PFSK-1 (cell line): ENCODE results near the gene GLTPD2.

Experiments used
- FOXP2 ChIP-seq: optimal IDR thresholded peaks from 2 replicates; pipeline ENCODE3; 2011; ENCODE audit warnings: borderline replicate concordance, control low read depth, inconsistent platforms; ENCODE audit not compliant: insufficient read depth; ENCODE audit errors: extremely low read length, extremely low read depth
- POLR2AphosphoS5 ChIP-seq: IDR thresholded peaks from 2 replicates; pipeline ENCODE4 v1.6.1; 2012; ENCODE audit warnings: low read depth, mild to moderate bottlenecking, control low read depth, low read length, moderate library complexity
- SIN3A ChIP-seq: IDR thresholded peaks from 2 replicates; pipeline ENCODE4 v1.6.1; 2012; ENCODE audit warnings: mild to moderate bottlenecking, low read length, moderate library complexity, borderline replicate concordance; ENCODE audit not compliant: insufficient read depth
- TAF1 ChIP-seq: IDR thresholded peaks from 2 replicates; pipeline ENCODE4 v1.6.1; 2012; ENCODE audit warnings: low read length, control low read depth, borderline replicate concordance; ENCODE audit not compliant: insufficient read depth
- TF ChIP-seq, protein P1 (sequence below), 2 experiments: IDR thresholded peaks; 2 replicates each; pipeline versions ENCODE4 v1.6.1 to v1.8.0; 2011 to 2012; ENCODE audit warnings: low read depth in 2 of 2, low read length in 2 of 2, control low read depth in 1 of 2, inconsistent platforms in 1 of 2, mild to moderate bottlenecking in 1 of 2, moderate library complexity in 1 of 2; ENCODE audit not compliant: insufficient read depth in 1 of 2

Gene GLTPD2

DNA sequence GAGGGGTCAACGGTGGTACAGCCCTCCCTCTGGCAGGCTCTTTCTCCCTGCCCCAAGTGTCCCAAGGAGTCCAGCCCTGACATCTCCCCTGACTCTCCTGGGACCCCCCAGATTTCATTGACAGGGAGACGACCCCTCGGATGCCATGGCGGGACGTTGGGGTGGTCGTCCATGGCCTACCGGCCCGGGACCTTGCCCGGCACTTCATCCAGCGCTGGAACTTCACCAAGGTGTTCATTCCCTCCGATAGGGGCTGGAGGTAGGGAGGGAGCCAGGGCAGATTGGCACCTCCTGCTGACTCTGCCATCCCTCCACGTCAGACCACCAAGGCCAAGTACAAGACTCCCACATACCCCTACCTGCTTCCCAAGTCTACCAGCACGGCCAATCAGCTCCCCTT is 28.1 kb downstream of the GLTPD2 start:
- TF ChIP-seq, protein P1, sequence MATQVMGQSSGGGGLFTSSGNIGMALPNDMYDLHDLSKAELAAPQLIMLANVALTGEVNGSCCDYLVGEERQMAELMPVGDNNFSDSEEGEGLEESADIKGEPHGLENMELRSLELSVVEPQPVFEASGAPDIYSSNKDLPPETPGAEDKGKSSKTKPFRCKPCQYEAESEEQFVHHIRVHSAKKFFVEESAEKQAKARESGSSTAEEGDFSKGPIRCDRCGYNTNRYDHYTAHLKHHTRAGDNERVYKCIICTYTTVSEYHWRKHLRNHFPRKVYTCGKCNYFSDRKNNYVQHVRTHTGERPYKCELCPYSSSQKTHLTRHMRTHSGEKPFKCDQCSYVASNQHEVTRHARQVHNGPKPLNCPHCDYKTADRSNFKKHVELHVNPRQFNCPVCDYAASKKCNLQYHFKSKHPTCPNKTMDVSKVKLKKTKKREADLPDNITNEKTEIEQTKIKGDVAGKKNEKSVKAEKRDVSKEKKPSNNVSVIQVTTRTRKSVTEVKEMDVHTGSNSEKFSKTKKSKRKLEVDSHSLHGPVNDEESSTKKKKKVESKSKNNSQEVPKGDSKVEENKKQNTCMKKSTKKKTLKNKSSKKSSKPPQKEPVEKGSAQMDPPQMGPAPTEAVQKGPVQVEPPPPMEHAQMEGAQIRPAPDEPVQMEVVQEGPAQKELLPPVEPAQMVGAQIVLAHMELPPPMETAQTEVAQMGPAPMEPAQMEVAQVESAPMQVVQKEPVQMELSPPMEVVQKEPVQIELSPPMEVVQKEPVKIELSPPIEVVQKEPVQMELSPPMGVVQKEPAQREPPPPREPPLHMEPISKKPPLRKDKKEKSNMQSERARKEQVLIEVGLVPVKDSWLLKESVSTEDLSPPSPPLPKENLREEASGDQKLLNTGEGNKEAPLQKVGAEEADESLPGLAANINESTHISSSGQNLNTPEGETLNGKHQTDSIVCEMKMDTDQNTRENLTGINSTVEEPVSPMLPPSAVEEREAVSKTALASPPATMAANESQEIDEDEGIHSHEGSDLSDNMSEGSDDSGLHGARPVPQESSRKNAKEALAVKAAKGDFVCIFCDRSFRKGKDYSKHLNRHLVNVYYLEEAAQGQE (IDR thresholded peaks at IDR 0.05; ENCODE audit: insufficient read depth in 1 of 2, low read depth in 2 of 2, low read length in 2 of 2) = no peak
- TF ChIP-seq POLR2AphosphoS5 (no peak), TAF1 (no peak), SIN3A (no peak), FOXP2 (no peak)

DNA sequence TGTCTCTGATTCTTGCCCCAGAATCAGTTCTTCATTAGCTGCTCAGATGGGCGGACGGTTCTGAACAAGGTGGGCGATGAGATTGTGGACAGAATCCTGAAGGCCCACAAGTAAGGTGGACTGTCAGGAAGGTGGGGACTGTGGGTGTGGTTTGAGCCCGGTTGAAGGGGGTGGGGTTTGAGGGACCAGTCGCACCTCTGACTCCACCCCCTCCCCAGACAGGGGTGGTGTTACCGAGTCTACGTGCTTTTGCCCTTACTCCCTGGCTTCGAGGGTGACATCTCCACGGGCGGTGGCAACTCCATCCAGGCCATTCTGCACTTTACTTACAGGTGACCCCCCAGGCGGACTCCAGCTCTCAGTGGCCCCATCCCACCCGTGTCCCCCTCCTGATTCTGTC is 29.5 kb downstream of the GLTPD2 start:
- TF ChIP-seq, protein P1 (IDR thresholded peaks at IDR 0.05; ENCODE audit: insufficient read depth in 1 of 2, low read depth in 2 of 2, low read length in 2 of 2) = no peak
- TF ChIP-seq FOXP2 = no peak
- no peak for TF ChIP-seq SIN3A
- TF ChIP-seq TAF1 = no peak
- no peak for TF ChIP-seq POLR2AphosphoS5

DNA sequence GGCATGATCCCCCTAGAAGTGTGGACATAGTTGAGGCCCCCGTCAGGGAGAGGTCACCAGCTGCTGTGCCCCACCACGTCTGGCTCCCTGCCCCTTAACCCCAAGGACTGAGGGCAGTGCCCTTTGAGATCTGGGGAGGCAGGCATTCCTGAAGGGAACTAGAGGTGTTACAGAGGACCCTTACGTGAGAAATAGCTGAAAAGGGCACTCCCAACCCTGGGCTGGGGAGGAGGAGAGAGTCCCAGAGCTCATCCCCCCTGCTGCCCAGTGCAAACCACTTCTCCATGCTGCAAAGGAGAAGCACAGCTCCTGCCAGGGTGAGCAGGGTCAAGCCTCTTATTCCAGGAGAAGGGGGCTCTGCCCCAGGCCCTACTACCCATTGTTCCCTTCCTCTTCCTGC is 34.1 kb downstream of the GLTPD2 start:
- TF ChIP-seq, protein P1 (IDR thresholded peaks at IDR 0.05; ENCODE audit: insufficient read depth in 1 of 2, low read depth in 2 of 2, low read length in 2 of 2) = no peak
- no peak for TF ChIP-seq SIN3A
- TF ChIP-seq TAF1 = no peak

DNA sequence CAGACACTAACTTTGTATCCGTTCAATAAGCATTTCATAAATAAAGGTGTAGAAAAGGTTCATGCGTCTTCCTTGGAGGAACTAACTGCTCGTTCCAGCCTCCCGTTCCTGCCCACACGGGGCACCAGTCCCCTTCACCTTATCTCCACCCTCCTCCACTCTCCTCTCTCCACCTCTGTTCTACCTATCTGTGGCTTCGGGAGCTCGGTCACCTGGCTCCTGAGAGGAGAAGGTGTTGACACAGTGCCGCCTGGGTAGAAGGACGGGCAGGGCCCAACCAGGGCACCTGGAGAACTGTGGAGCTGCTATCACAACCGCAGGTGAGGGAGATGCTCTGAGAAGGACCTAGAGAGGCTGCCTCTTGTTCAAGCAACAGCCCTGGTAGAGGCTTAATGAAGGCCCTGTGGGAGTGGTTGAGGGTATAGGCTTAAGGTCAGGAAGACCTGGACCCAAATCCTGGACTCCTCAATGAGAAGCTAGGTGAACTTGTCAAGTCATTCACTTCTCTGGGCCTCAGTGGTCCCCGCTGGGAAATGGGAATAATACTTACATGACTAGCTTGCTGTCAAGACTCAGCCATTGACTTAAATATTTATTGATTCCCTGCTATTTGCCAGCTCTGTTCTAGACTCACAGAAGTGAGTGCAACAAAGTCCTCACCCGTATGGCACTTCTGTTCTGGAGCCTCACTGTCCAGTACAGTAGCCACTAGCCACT is 34.8 kb downstream of the GLTPD2 start:
- TF ChIP-seq TAF1 = no peak
- no peak for TF ChIP-seq SIN3A
- TF ChIP-seq, protein P1 (IDR thresholded peaks at IDR 0.05; ENCODE audit: insufficient read depth in 1 of 2, low read depth in 2 of 2, low read length in 2 of 2) = no peak
- no peak for TF ChIP-seq POLR2AphosphoS5
- TF ChIP-seq FOXP2 = no peak

DNA sequence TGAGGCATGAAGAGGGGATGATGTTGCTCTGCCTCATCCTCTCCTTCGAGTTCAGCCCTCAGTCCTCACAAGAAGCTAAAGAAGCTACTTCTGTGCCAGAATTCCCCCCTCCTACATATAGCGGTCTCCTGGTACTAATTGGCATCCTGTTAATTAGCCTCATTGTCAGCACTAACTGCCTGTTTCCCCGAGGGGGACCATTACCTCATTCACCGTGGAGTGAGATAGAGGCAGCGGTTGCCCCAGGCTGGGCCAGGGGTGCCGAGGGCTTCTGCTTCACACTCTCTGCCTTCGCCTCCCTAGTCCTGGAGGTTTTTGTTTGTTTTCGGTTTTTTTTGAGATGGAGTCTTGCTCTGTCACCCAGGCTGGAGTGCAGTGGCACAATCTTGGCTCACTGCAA is 38.6 kb downstream of the GLTPD2 start:
- no peak for TF ChIP-seq POLR2AphosphoS5
- TF ChIP-seq FOXP2 = no peak
- TF ChIP-seq TAF1 = no peak
- TF ChIP-seq, protein P1 (IDR thresholded peaks at IDR 0.05; ENCODE audit: insufficient read depth in 1 of 2, low read depth in 2 of 2, low read length in 2 of 2) = no peak
- TF ChIP-seq SIN3A = no peak
